ENCODE measurements around the gene LPCAT1.
A peak's percentile ranks its signal among the peaks of the same experiment; 100 is the strongest.
"Not testable (repeated sequence)": the region's sequence is repeated elsewhere in the genome, so short reads cannot be mapped to it uniquely, and the experiment has no call there.

Gene LPCAT1

DNA sequence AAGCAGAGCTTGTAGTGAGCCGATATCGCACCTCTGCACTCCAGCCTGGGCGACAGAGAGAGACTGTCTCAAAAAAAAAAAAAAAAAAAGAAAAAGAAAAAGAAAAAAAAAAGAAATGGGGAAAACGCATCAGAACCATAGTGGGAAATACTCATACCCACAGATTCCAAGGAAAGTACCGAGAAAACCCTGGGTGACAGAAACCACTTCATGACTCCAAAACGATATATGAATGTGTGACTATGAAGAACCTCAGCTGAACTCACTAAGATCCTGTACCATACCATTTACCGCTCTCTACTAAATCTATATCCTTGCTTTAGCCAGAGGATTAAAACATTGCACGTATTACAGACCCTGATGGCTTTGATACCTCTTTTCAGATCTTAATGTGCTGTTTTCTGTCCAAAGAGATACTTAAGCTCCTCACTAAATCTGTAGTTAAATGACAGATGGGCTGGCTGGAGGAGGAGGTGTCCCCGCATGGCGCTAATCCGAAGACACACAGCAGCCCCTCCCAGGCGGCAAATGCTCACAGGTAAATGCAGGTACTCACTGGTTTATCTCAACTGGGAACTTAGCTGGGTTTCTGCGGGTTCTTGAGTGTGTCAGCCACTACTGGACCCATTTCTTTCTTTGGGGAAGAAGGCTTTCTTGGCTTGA lies 2.8 kb downstream of the LPCAT1 start:
- peak; percentile 48 for DNase-seq

DNA sequence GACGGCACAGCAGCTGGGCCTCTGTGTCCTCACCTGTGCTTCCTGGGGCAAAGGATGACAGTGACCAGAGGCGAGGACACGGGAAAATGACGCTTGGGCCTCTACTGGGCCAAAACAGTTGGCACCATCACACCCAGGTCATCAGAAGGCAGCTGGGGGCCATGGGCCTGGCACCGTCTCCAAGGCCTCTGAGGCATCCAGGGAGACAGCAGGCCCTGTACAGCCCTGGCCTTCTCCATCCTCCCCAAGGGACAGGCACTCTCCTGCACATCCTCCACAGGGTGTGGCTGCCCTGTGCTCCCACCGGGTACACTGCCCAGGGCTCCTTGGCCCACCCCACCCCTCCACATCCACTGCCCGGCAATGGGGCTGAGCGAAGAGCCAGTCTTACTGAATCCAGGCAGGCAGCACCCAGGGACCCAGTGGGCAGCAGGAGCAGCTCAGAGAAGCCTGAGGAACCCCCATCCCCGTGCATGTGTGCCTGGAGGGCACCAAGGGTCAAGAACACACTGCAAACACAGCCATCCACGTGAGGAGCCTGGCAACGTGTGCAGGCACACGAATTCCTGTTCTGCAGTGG lies 4.0 kb downstream of the LPCAT1 start:
- no peak for DNase-seq

DNA sequence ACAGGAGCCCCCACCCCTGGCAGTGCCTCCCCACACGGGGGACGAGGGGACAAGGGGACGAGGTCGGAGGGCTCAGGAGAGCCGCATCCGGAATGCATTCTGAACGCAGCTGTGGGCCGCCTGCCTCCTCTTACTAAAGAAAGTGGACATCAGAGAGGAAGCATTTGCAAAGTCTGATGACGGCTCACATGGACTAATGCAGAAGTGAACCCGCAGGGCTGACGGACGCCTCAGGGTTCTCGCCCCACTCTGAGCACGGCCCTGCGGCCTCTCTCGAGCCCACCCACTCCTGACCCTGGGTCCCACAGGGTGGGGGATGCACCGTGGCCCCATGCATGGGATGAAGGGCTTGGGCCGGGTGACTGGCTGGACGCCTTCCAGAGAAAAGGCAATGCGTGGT lies 5.9 kb downstream of the LPCAT1 start:
- no peak for DNase-seq

DNA sequence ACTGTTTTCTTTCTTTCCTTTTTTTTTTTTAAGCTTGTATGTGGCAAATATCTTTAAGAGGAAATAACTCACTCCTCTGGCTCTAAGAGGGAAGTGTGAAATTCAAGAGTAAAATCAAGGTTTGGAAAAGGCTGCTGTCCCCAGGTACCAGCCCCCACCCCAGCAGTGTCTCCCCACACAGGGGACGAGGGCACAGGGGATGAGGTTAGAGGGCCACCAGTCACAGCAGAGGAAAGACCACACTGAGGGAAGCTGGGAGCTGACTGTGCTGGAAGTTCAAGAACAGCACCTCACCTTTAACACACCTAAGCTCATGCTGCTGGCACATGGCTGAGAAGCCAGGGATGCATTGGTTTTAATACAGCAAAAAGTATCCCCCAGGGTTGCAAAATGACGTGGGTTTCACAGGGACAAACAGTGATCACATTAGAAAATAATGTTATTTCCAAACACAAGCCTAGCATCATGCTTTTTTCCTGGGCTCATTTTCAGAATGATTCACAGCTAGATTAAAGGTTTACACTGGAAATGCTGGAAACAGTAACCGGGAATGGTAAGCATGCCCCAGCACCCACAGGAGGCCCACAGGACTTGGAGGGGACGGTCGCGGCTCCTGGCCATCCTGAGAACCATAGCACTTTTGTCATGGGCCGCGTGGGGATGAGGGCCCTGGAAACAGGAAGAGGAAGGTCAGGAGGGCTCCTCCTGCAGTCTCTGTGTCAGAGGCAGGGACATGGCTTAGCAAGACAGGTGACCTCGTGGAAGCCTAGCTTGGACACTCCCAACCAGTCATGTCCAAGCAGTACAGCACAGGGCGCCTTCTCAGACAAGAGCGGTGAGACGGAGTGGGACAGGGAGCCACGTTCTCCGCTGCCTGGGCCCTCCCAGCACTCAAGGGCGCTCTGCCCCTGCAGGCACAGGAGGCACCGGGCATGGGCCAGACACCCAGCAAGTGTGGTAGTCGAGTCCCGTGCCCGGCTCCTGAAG lies 6.9 kb downstream of the LPCAT1 start:
- no peak for DNase-seq

DNA sequence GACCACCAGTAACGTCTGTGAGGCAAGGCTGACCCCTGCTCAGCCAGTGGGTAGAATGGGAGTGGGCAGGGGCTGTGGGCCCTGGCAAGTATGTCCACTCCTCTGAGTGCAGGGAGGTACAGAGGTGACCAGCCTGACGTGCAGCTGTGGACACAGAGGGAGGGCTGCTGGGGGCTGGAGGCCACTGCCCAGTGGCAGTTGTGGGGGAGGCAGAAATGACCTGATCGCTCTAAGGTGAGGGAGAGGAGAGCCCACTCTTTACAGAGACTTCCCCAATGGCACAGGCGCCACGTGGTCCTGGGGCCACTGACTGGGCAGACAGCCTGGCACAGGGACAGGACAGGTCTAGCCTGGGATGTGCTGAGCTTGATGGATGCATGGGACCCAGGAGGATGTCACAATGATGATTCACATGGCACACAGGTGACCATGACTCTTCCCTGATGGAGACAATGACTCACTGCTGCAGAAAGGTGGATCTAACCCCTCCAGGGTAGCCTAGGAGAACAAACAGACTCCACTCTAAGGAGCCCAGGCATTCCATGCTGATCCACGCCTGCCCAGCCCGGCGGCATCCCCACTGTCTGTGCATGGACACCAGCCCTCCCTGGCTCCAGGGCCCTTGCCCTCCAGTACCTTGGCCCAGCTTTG lies 7.7 kb downstream of the LPCAT1 start:
- DNase-seq = no peak

DNA sequence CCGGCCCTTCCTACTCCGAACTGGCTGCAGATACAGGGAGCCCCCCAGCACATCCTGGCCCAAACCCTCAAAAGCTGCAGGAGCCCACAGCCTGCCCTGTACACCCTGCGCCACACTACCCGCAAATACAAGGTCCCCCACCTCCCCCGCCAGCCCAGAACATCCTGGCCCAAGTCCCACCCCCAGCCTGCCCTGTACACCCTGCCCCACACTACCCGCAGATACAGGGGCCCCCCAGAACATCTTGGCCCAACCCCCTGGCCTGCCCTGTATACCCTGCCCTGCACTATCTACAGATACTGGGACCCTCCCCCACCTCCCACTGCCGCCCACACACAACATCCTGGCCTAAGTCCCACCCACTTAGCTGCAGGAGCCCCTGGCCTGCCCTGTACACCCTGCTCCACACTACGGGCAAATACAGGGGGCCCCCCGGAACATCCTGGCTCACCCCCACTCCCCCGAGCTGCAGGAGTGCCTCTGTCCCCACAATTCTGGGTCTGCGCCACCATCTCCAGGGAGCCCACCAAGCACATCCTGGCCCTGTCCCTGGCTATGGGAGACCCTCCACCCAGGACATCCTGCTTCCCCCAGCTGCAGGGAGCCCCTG lies 8.3 kb downstream of the LPCAT1 start:
- no peak for DNase-seq

DNA sequence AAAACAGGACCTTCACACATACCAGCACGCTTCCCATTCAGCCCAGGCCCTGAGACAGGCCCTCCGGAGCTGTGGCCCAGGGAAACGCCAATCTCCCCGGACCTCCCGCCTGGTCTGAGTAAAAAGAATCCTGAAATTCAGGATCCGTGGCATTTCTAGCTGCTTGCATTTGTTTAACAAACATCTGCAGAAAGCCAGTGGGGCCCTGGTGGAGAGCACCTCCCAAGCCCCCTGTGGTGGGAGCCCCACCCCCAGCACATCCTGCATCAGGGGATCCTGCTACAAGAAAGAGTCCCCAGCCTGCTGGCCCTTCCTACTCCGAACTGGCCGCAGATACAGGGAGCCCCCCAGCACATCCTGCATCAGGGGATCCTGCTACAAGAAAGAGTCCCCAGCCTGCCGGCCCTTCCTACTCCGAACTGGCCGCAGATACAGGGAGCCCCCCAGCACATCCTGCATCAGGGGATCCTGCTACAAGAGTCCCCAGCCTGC lies 8.9 kb downstream of the LPCAT1 start:
- DNase-seq = not testable (repeated sequence)

DNA sequence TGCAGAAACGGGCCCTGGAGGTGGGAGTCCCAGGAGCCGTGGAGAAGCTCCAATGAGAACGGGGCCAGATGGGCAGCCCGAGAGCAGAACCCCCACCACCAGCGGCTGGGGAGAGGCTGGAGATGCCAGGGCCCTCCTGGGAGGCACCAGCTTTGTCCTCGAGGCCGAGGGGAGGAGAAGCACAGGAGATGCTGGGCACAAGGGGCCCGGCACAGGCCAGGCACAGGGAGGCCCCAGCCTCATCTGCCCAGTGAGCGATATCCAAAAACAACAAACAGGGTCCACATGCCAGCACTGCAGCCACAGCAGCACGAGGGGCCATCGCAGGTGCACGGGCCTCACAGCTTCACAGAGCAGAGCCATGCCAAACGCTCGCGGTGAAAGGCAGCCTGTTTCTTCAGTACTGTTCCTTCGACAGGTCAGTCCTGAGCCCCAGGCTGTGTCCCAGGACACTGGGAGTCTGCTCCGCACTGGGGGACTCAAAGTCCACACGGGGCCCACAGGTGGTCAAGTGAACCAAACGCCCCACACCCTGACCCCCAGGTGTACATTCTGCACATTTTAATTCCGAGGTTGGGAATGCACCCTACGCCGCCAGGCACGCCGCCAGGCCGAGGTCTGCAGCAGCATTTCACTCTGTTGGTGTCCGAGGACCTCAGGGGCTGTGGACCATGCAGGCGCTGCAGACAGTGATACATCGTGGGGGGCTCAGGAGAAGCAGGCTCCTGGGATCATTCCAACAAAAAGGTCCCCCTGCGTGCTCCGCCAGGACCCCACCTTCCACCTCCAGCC lies 9.5 kb downstream of the LPCAT1 start:
- no peak for DNase-seq

DNA sequence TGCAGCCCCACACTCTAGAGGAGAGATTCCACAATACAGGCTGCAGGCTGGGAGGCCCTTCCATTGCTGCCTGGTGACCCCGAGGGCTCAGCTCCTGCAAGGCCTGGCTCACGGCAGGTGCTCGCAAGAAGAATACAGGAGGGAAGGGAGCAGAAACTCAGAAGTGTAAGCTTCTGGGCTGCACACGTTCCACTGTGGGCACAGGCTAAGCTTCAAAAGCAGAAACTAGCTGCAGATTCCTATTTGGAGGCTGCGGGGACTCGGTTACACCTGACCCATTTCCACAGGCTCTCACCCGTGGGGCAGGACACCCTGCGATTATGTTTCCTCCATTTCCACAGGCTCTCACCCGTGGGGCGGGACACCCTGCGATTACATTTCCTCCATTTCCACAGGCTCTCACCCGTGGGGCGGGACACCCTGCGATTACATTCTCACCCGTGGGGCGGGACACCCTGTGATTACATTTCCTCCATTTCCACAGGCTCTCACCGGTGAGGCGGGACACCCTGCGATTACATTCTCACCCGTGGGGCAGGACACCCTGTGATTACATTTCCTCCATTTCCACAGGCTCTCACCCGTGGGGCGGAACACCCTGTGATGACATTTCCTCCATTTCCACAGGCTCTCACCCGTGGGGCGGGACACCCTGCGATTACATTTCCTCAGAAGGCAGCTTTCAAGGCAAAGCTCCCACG lies 10.3 kb downstream of the LPCAT1 start:
- DNase-seq = no peak

DNA sequence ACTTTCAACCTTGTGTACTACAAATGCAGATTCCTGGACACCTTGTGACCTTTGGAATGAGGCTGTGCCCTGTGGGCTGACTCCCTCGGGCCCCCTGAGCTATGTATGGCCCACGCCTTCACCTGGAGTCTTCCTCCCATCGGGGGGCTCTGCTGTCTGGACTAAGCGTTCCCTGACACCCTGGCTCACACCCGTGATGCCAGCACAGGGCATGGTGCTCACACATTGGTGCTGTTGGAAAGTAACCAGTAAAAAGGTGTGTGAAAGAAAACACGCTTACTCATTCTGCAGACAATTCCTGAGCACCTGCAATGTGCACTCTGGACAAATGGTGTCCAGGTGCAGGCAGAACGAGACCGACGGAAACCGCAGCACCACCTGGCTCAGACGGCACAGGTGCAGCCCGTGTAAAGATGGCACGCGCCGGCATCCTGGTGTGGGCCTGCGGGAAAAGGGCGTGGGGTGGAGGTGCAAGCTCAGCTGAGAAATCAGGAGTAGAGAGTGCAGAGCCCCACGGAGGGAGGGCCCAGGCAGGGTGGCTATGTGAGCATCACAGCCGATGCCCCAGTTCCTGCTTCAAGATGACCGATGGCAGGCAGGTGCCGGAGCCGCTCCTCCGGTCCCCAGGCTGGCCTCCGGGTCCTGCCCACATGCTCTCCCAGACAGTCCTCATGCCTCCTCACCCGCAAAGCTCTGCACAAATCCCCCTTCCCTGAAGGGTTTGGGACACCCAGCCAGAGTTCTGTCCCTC lies 11.0 kb downstream of the LPCAT1 start:
- DNase-seq = peak; percentile 11

DNA sequence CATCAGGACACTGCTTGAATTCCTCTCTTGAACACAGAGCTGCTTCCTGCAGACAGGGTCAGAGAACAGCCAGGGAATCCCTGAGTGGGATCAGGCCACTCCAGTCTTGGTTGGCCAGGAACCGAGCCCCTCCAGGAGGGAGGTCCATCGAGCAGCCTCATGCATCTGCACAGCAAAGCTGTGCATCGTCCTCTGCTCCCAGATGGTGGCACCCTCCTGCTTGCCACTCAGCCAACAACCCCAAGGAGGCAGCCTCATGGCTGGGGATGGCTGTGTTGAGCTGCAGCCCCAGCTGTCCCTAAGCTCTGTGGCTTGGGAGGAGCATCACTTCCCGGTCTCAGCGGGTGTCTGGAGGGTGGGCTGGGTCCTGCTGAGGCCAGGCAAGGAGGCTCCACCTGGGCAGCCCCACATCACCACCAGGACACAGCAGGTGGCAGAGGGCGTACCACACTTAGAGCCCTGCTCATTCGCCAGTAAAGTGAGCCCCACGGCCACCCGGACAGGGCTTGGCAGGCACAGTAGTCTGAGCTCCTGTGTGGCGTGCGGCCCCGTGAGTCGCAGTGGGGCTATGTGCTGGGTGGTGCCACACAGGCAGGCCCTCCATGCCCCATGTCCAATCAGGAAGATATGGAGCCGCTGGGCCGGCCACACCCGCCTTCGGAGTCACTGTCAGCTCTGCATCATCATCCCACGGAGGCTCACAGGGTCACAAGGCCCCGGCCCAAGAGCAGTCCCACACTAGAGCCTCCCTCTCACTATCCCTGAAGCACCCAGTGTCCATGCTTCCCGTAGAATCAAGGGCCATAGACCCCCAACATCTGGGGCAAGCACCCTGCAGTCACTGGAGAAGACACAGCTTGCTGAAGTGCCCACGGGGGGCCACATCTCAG lies 11.9 kb downstream of the LPCAT1 start:
- peak; percentile 32 for DNase-seq

DNA sequence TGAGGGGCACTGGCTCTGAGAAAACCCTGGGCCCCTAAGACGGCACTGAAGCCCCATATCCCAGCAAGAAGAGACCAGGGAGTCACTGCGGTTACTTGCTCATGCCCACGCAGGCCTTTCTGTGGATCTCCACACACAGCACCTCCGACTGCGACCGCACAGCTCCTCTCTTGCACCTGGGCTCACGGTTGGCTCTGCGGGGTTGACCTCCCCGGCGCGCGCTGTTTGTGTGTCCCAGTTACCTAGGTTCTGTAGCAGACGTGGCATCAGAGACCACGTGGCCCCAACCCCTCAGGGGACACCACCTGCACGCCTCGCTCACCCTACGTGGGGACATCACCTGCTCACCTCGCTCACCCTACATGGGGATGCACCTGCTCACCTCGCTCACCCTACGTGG lies 12.7 kb downstream of the LPCAT1 start:
- no peak for DNase-seq

DNA sequence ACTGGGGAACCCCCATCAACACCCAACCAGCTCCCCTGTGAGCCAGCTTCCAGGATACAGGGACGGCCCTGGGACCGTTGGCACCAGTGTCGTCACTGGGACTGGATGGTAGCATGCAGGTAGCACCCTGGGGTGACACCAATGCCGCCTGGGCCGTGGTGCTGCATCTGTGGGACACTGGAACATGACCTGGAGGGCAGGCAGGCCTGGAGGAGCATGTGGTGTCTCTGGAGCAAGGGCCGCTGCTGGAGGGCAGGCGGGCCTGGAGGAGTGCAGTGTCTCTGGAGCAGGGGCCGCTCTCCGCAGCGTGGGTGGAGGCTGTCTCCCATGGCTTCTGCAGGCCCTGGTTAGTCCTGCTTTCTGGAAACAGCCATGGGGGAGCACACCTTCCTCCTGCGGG lies 13.1 kb downstream of the LPCAT1 start:
- no peak for DNase-seq

DNA sequence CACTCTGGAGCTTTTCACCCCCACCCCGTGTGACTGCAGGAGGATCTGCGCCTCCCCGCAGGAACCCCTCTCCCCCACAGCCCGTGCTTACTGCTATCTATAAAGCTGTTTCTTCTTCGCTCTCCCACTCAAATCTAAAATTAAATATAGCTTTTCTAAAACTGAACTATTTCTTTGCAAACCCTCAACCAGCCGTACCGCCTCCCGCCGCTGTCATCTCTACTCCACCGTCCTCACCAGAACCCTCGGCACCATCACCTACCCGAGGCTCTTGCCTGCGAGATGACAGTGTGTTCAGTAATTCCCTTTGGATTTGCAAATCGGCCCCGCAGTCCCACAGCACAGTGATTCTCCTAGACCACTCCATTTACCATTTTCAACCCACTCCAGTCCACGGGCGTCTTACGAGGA lies 13.6 kb downstream of the LPCAT1 start:
- no peak for DNase-seq

DNA sequence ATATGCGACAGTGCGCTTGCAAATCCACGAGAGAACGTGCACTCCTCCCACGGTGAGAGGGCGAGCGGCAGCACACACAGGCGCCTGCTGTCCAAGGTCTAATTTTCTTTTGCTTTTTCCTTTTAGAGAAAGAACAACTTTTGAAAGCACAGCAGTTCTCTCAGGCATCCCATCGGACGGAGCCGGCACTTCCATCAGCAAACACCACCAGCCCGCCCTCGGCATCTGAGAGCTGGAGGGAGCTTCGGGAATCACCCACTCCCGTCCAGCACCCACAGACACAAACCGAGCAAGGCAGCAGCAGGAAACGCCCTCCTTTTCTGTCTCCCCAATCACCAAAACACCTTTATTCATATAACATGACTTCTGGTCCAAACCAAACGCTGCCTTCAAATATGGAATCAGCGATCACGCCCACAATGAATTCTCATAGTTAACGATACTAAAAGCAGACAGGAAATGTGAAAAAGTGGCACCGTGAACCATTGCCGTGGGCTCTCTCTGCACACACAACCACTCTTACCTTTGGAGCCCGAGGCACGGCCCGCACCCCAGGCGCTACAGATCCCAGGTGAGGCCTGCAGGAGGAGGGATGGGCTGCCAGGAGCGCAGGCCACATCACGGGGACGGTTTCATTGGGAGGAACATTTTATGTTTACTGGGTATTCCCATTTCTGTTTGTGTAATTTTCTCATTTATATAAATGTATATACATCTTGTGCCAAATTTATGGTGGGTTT lies 14.2 kb downstream of the LPCAT1 start:
- DNase-seq = no peak

DNA sequence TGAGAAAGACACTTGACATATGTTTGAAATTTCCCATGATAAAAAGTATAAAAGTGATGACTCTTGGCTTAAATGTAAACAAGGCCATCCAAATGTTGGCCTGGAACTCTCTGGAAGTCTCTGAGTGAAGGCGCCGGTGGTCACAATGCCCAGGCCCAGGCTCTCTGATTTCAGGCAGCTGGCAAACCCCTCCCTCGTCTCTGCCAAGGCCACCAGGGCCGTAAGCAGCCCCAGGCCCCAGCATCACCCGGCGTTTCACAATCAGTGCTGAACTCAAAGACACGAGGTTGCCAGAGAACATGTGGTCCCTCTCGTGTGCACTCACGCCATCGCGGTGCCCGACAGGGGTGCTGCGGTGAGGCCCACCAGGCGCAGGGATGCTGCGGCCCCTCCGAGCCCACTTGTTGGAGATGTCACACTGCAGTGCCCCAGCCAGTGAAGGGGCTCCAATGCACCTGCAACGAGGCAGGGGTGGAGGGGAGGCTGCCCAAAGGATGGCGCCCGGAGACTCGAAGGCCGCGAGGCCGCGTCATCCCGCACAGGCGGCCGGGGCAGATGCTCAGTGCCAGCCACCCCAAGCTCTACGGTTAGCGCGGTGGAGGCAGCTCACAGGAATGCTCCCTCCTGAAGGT lies 15.0 kb downstream of the LPCAT1 start:
- no peak for DNase-seq

DNA sequence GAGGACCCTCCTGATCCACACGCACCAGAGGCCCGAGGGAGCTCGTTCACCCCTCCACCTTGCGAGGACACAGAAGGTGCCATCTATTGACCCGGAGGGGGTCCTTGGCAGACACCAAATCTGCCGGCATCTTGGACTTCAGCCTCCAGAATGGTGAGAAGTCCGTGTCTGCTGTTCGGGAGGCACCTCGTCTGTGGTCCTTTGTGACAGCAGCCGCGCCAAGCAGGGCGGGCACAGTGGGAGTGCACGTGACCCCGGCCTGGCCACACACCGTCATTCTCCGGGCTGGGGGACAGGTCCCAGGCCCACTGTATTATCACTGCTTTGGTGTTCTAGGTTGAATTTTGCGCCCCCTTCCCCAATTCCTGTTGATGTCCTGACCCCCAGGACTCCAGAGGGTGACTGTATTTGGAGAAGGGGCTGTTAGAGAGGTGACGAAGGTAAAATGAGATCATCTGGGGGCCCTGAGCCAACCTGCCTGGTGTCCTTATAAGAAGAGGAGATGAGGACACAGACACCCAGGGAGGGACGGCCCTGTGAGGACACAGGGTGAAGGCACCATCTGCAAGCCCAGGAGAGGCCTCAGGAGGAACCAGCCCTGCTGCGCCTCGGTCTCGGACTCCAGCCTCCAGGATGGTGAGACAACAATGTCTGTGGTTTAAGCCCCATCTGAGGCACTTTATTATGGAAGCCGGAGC lies 15.7 kb downstream of the LPCAT1 start:
- DNase-seq = no peak

All from NCI-H2171 treated with DMSO at 0.1 percent for 48 hours (cell line).